K562 (cell line): ENCODE data around the gene UTP14C. TPM values are rescaled to one million over a fixed set of nuclear protein-coding genes. Genes with fewer than 3 reads are reported as not detected.

ENCODE experiments used
- CBFA2T3 ChIP-seq: fragments of 450-650 bp; IDR thresholded peaks from 2 replicates; pipeline ENCODE4 v1.6.1; 2017
- CHAMP1 ChIP-seq: fragments of 450-650 bp; IDR thresholded peaks from 2 replicates; pipeline ENCODE4 v1.6.1; 2016; ENCODE audit warnings: mild to moderate bottlenecking
- HEY1 ChIP-seq: fragments of 250-450 bp; sonication (Bioruptor Pico); IDR thresholded peaks from 2 replicates; pipeline ENCODE4 v1.5.0; 2020; ENCODE audit warnings: mild to moderate bottlenecking, moderate library complexity, borderline replicate concordance
- HIVEP1 ChIP-seq: fragments of 250-450 bp; sonication (Bioruptor Pico); IDR thresholded peaks from 2 replicates; pipeline ENCODE4 v1.4.0; 2020; ENCODE audit warnings: mild to moderate bottlenecking
- HNRNPH1 ChIP-seq: fragments of 200-400 bp; formaldehyde crosslinking; optimal IDR thresholded peaks from 2 replicates; pipeline ENCODE3; 2017; ENCODE audit warnings: low read depth, mild to moderate bottlenecking, low read length, moderate library complexity
- JUN ChIP-seq, 2 experiments: sonication (generic) in 1 of 2; formaldehyde crosslinking in 1 of 2; IDR thresholded peaks; 2 replicates each; pipeline versions ENCODE4 v1.6.1 to v1.8.0; 2012 to 2022; ENCODE audit warnings: borderline replicate concordance in 2 of 2, mild to moderate bottlenecking in 2 of 2, improper control_type of control experiment in 1 of 2, low read depth in 1 of 2, low read length in 1 of 2, missing genetic modification reagents in 1 of 2
- KLF16 ChIP-seq: IDR thresholded peaks from 2 replicates; pipeline ENCODE4 v1.6.1; 2016; ENCODE audit warnings: antibody characterized with exemption
- MTA1 ChIP-seq: fragments of 450-650 bp; IDR thresholded peaks from 2 replicates; pipeline ENCODE4 v1.6.1; 2017; ENCODE audit warnings: borderline replicate concordance
- NCOA6 ChIP-seq: fragments of 450-650 bp; IDR thresholded peaks from 2 replicates; pipeline ENCODE4 v1.6.1; 2017; ENCODE audit warnings: mild to moderate bottlenecking
- PHF8 ChIP-seq: fragments of 200-600 bp; sonication (generic); IDR thresholded peaks from 2 replicates; pipeline ENCODE4 v1.6.1; 2012; ENCODE audit warnings: mixed run types, mild to moderate bottlenecking, inconsistent platforms, low read length, moderate library complexity, borderline replicate concordance
- RHOXF2B ChIP-seq: fragments of 250-450 bp; sonication (Bioruptor Pico); conservative IDR thresholded peaks from 2 replicates; pipeline ENCODE4 v1.5.1; 2021
- RNF2 ChIP-seq: sonication (generic); IDR thresholded peaks from 2 replicates; pipeline ENCODE4 v1.6.1; 2016
- SMAD2 ChIP-seq: fragments of 150-350 bp; IDR thresholded peaks from 2 replicates; pipeline ENCODE4 v1.6.1; 2014; ENCODE audit warnings: low read depth, mild to moderate bottlenecking, low read length
- SMARCC2 ChIP-seq: fragments of 450-650 bp; IDR thresholded peaks from 2 replicates; pipeline ENCODE4 v1.6.1; 2017; ENCODE audit warnings: antibody characterized with exemption, moderate library complexity, mild to moderate bottlenecking, low read depth
- SOX6 ChIP-seq: fragments of 450-650 bp; IDR thresholded peaks from 2 replicates; pipeline ENCODE4 v1.6.1; 2014; ENCODE audit warnings: mild to moderate bottlenecking
- THAP12 ChIP-seq: fragments of 250-450 bp; sonication (Bioruptor Pico); IDR thresholded peaks from 2 replicates; pipeline ENCODE4 v1.9.0; 2021; ENCODE audit warnings: mild to moderate bottlenecking, inconsistent platforms
- ZEB2 ChIP-seq: fragments of 450-650 bp; IDR thresholded peaks from 2 replicates; pipeline ENCODE4 v1.6.1; 2016
- ZFP36 ChIP-seq: fragments of 150-350 bp; IDR thresholded peaks from 2 replicates; pipeline ENCODE4 v1.6.1; 2018; ENCODE audit warnings: low read length, low read depth; ENCODE audit not compliant: partially characterized antibody
- ZKSCAN8 ChIP-seq: fragments of 200-800 bp; sonication (Bioruptor generic); IDR thresholded peaks from 2 replicates; pipeline ENCODE4 v1.6.1; 2016; ENCODE audit warnings: missing genetic modification characterization, missing compliant biosample characterization
- ZNF280A ChIP-seq: fragments of 450-650 bp; IDR thresholded peaks from 2 replicates; pipeline ENCODE4 v1.6.1; 2018; ENCODE audit warnings: mild to moderate bottlenecking, low read depth; ENCODE audit not compliant: partially characterized antibody
- ZNF551 ChIP-seq: fragments of 250-450 bp; sonication (Bioruptor Pico); IDR thresholded peaks from 2 replicates; pipeline ENCODE4 v1.5.0; 2021; ENCODE audit warnings: mild to moderate bottlenecking, moderate library complexity
- ZNF655 ChIP-seq: fragments of 250-450 bp; sonication (Bioruptor Pico); IDR thresholded peaks from 2 replicates; pipeline ENCODE4 v1.5.0; 2021
- ZNF699 ChIP-seq: fragments of 250-450 bp; sonication (Bioruptor Pico); IDR thresholded peaks from 2 replicates; pipeline ENCODE4 v1.8.0; 2021; ENCODE audit warnings: mild to moderate bottlenecking, moderate library complexity; ENCODE audit not compliant: insufficient replicate concordance
- ZNF785 ChIP-seq: fragments of 250-450 bp; sonication (Bioruptor Pico); IDR thresholded peaks from 2 replicates; pipeline ENCODE4 v1.4.0; 2020; ENCODE audit warnings: mild to moderate bottlenecking
- polyA plus RNA-seq, 8 experiments: library from polyadenylated mRNA; depleted of rRNA in 4 of 8; stranded (reverse) in 5 of 8; unstranded in 3 of 8; fragments of >200 nt; fragmentation: Nextera tagmentation in 2 of 8; fragmentation: Illumina TruSeq in 1 of 8; extraction: Ambion mirVana in 2 of 8; extraction: Trizol in 1 of 8; gene quantifications; 2 replicates each; pipeline versions ENCODE4 v1.2.1 to v1.2.3, GENCODE V29; 2011 to 2014; ENCODE audit warnings: inconsistent platforms in 1 of 8, missing spikeins in 1 of 8
- total RNA-seq, 7 experiments: library from RNA; depleted of rRNA in 6 of 7; stranded (reverse); fragments of >200 nt in 6 of 7; fragmentation: Illumina TruSeq in 2 of 7; extraction: Trizol in 2 of 7; gene quantifications; 2 replicates each; pipeline versions ENCODE4 v1.2.1 to v1.2.3, GENCODE V29; 2011 to 2021; ENCODE audit warnings: low replicate concordance in 1 of 7

Gene UTP14C
- total and polyA plus RNA-seq, 9 of the 15 experiments (the other 6 are each of a cell fraction or from before 2014, with no cell fraction given): 3.4 to 10.3 (median 6.0) TPM

- TF ChIP-seq CHAMP1 (peak; percentile 40; the same call in 1 of the 2 replicates), THAP12 (no peak), ZKSCAN8 (CRISPR knock-in tag) (no peak), HNRNPH1 (no peak), ZNF551 (CRISPR knock-in tag) (no peak), CBFA2T3 (peak; percentile 86), JUN (IDR thresholded peaks at IDR 0.05; ENCODE audit: borderline replicate concordance, low read depth, low read length) (0 out of 2 replicates have a peak, but pooled peaks have one; percentile 14), JUN (CRISPR knock-in tag; IDR thresholded peaks at IDR 0.05; ENCODE audit: borderline replicate concordance) (no peak), SOX6 (peak; percentile 90), HEY1 (CRISPR knock-in tag) (no peak), ZNF785 (no peak), NCOA6 (no peak), ZNF280A (peak; percentile 83), ZFP36 (peak; percentile 99), MTA1 (no peak), PHF8 (no peak), ZNF655 (no peak), SMAD2 (no peak), ZNF699 (CRISPR knock-in tag) (no peak), HIVEP1 (CRISPR knock-in tag) (no peak), KLF16 (no peak), RHOXF2B (CRISPR knock-in tag) (no peak), SMARCC2 (no peak), RNF2 (no peak), ZEB2 (peak; percentile 54; the same call in 1 of the 2 replicates)
Measured at GRCh38 chr13:52067237-52067636, 42.7 kb downstream of the UTP14C start (continued).
